HFFc6 (cell line): Measurements from ENCODE around the gene PCDHGA1. TPM values are rescaled to one million over a fixed set of nuclear protein-coding genes. Genes with fewer than 3 reads are reported as not detected.

Source experiments
- DNase-seq: peaks from one replicate; pipeline ENCODE4 v3.0.0-alpha.2; 2018
- H3K27ac Mint-ChIP-seq: 2 replicates; pipeline ENCODE4 v1.8.0; 2020; ENCODE audit warnings: mild to moderate bottlenecking, mixed read lengths
- H3K27me3 Mint-ChIP-seq: 2 replicates; pipeline ENCODE4 v1.8.0; 2021; ENCODE audit warnings: mild to moderate bottlenecking, moderate library complexity, mixed read lengths; ENCODE audit not compliant: insufficient read depth
- H3K36me3 Mint-ChIP-seq: 2 replicates; pipeline ENCODE4 v1.8.0; 2021; ENCODE audit warnings: low read depth, mixed read lengths
- H3K4me1 Mint-ChIP-seq: 2 replicates; pipeline ENCODE4 v1.8.0; 2020; ENCODE audit warnings: low read depth, mixed read lengths
- H3K4me3 Mint-ChIP-seq: 2 replicates; pipeline ENCODE4 v1.8.0; 2020; ENCODE audit warnings: mild to moderate bottlenecking, moderate library complexity, mixed read lengths
- H3K9me3 Mint-ChIP-seq: 2 replicates; pipeline ENCODE4 v1.8.0; 2020; ENCODE audit warnings: mild to moderate bottlenecking, mixed read lengths
- CTCF ChIP-seq: fragments of 200-600 bp; sonication (generic); IDR thresholded peaks from 2 replicates; pipeline ENCODE4 v1.5.0; 2021; ENCODE audit warnings: antibody characterized with exemption, mild to moderate bottlenecking
- total RNA-seq, 6 experiments: library from RNA; stranded (reverse); fragmentation: NEBNext Ultra II Directional; extraction: Animal tissue kit (Norgen Biotek cat#: 25700); gene quantifications; 2 replicates in 1 of 6; 3 replicates in 5 of 6; pipeline ENCODE4 v1.2.3, GENCODE V29; 2021

PCDHGA1 gene
- total RNA-seq, 6 experiments from 2014 or later: 0.91 to 1.6 (median 1.2) TPM

GRCh38 chr5:141439411-141440141 lies 109.3 kb downstream of the PCDHGA1 start:
- Mint-ChIP-seq H3K27ac (peak overlapping the region; percentile 31; the same call in 1 of the 2 replicates), H3K27me3 (no peaks in the 10 kb centered on the region), H3K9me3 (peaks cover 4% of the 10 kb centered on the region), H3K36me3 (peaks cover 27% of the 10 kb centered on the region), H3K4me3 (no peak overlapping the region), H3K4me1 (peaks cover 46% of the 10 kb centered on the region)
- peak; percentile 39 for DNase-seq
- TF ChIP-seq CTCF: peak; percentile 27; the same call in 1 of the 2 replicates

- no peak for TF ChIP-seq CTCF
- peaks cover 4% of the 10 kb centered on the region for H3K9me3 Mint-ChIP-seq
- no peak overlapping the region for H3K27ac Mint-ChIP-seq
- no peak for DNase-seq
- H3K4me3 Mint-ChIP-seq: no peak overlapping the region
- peaks cover 30% of the 10 kb centered on the region for H3K36me3 Mint-ChIP-seq
- peaks cover 38% of the 10 kb centered on the region for H3K4me1 Mint-ChIP-seq
- H3K27me3 Mint-ChIP-seq: no peaks in the 10 kb centered on the region
These were observed 110.0 kb downstream of the PCDHGA1 start for GRCh38 chr5:141440341-141440740.

- DNase-seq: no peak
- H3K4me1 Mint-ChIP-seq: peaks cover 25% of the 10 kb centered on the region
- H3K9me3 Mint-ChIP-seq: peaks cover 4% of the 10 kb centered on the region
- no peak overlapping the region for H3K4me3 Mint-ChIP-seq
- H3K27me3 Mint-ChIP-seq: no peaks in the 10 kb centered on the region
- peaks cover 32% of the 10 kb centered on the region for H3K36me3 Mint-ChIP-seq
- no peak overlapping the region for H3K27ac Mint-ChIP-seq
- no peak for TF ChIP-seq CTCF
These were observed 111.4 kb downstream of the PCDHGA1 start for GRCh38 chr5:141441571-141442170.

- H3K27me3 Mint-ChIP-seq: peaks cover 2% of the 10 kb centered on the region; the same call in 1 of the 2 replicates
- no peaks in the 10 kb centered on the region for H3K9me3 Mint-ChIP-seq
- DNase-seq: peak; percentile 38
- peak overlapping the region; percentile 58 for H3K27ac Mint-ChIP-seq
- no peak for TF ChIP-seq CTCF
- peaks cover 15% of the 10 kb centered on the region for H3K4me1 Mint-ChIP-seq
- peaks cover 5% of the 10 kb centered on the region for H3K36me3 Mint-ChIP-seq
- no peak overlapping the region for H3K4me3 Mint-ChIP-seq
These were observed 135.0 kb downstream of the PCDHGA1 start for GRCh38 chr5:141465351-141465750.

- peaks cover 4% of the 10 kb centered on the region for H3K27me3 Mint-ChIP-seq
- TF ChIP-seq CTCF: peak; percentile 64
- peak within 1 kb of the TSS; percentile 96 for H3K4me3 Mint-ChIP-seq
- no peaks in the 10 kb centered on the region for H3K9me3 Mint-ChIP-seq
- peaks cover 23% of the 10 kb centered on the region; the same call in 1 of the 2 replicates for H3K36me3 Mint-ChIP-seq
- peak; percentile 97 for DNase-seq
- H3K4me1 Mint-ChIP-seq: peaks cover 52% of the 10 kb centered on the region
- peak within 1 kb of the TSS; percentile 91 for H3K27ac Mint-ChIP-seq
These were observed 145.4 kb downstream of the PCDHGA1 start, which contains the start of gene PCDHGC3 for GRCh38 chr5:141475625-141476131. TSS of gene PCDHGC3 (plus strand) at chr5:141475966. CDS start at chr5:141476117, 151 bp downstream.
